ENCODE data around the gene PDGFB.
A peak's percentile ranks its signal among the peaks of the same experiment; 100 is the strongest.

The PDGFB gene

DNA sequence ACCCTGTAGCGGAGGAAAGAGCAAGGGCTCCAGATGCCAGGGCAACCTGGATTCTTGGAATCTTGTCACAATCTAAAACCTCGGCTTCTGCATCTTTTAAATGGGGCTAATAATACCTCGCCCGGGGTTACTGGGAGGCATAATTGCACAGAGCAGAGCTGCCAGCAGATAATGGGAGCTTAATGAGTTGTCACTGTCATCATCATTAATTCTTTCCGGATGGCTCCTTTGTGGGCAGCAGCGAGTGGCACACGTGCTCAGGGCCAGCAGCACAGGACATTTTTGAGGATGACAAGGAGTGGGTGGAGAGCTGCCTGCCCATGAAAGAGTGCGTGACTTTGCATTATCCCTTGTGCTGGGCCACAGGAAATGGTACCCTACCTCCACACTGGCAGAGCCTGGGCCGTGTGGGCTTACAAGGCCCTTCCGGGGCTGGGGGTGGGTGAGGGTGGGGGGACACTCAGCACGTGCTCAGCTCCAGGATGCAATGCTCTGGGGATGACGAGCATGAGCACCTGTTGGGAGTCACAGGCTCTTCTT is 5.7 kb downstream of the PDGFB start:
- no peak for DNase-seq

DNA sequence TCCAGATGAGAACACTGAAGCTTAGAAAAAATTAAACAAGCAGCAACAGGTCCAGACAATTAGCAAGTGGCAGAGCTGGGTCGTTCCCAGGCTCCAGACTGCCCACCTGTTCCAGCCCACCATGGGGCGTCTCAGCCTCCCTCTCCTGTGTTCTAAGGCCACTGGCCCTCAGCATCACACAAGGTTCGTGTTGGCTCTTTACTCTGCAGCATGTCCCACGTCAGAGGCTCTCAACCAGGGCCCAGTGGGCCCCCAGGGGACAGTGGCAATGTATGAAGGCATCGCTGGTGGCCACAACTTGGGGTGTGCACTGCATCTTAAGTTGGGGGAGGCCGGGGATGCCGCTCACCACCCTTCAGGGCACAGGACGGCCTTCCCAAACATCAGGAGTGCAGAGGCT is 6.2 kb downstream of the PDGFB start:
- no peak for DNase-seq

GRCh38 chr22:39238101-39238466 is 6.7 kb downstream of the PDGFB start:
- DNase-seq, result no peak

- DNase-seq, result peak; percentile 49
Observed at GRCh38 chr22:39237318-39238100, 7.3 kb downstream of the PDGFB start.

DNA sequence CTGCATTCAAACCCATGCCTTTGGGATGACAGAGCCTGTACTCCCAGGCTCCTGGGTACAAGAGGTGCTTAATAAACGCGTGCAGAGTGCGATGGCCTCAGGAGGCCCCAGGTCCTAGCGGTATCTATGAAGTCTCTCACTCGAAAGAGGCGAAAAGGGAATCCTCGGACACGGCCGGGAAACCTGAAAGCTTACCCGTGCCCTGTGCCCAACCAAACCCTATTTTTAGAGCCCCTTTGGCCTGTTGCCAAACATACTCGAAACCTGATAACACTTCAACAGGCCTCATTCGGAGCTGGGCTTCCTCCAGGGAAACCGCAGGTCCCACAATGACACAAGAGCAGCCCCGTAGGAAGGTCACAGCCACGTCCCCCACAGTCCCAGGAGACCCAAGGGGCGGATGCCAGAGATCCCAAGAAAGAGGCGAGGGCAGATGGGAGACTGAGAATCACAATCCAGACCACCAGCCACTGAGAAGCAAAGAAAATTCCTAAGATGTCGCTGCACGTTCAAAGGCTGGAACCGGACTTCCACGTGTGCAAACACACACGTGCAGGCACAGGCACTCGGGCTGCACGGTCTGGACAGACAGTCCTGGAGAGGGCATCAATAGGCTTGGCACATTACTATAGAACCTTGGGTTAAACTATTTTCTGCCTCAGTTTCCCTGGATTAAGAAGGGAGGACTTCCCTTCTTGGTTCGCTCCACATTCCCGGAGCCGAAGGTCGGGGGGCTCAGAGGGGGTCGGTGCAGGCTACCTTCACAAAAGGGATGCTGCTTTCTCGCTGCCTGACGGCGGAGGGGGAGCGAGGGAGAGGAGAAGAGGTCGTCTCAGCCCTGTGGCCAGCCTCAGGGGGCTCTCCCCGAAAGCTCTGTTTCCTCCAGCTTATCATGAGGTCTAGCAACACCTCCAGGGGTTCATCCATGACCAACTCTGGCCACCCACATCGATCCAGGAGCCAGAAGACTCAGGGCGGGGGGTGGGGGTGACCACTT is 8.2 kb downstream of the PDGFB start:
- peak; percentile 57 for DNase-seq

GRCh38 chr22:39234867-39235687 is 9.7 kb downstream of the PDGFB start:
- DNase-seq, result no peak

DNA sequence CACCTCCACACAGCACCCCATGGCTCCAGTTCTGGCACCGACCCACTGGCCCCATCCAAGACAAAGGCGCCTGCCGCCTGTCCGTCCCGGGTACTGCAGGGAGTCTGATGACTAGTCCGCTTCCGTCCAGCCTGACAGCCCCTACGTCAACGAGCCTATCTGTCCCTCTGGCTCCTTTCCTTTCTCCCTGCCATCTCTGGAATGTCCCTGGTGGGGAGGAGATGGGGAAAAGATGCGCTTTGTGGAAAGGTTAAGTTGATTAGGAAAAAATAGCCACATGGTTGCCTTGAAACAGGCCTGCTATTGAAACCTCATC is 10.4 kb downstream of the PDGFB start:
- DNase-seq, result no peak

DNA sequence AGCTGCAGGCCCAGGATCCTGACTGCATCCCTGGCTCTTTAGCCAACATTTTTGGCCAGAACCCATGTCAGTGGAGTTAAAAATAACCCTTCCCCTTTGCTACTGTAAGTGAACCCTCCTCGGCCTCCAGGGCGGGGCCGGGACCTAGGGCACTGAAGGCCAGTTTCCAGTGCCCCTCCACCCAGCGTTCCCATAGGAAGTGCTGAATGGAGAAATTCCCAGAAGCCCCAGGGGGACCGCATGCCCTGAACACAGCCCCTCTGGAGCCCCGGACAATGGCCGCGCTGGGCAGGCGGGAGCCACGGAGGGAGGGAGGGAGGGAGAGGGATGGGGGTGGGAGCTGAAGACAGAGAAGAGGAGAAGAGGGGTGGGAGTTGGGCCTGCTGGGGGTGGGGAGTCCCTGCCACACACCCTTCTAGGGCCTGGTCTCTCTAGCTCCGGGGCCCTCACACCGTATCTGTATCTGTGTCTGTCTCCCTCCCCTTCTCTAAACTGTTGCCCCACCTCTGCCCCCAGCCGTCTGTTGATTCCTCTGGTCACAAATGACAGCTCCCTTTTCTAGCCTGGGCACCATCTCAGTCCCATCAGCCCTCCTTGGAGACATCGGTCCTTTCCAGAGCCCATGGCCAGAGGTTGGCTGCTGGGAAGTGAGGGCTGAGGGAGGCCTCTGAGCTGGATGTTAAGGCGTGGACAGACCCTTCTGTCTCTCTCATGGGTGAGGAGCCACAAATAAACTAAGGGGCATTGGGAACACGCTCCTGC is 10.9 kb downstream of the PDGFB start:
- DNase-seq, result no peak

DNA sequence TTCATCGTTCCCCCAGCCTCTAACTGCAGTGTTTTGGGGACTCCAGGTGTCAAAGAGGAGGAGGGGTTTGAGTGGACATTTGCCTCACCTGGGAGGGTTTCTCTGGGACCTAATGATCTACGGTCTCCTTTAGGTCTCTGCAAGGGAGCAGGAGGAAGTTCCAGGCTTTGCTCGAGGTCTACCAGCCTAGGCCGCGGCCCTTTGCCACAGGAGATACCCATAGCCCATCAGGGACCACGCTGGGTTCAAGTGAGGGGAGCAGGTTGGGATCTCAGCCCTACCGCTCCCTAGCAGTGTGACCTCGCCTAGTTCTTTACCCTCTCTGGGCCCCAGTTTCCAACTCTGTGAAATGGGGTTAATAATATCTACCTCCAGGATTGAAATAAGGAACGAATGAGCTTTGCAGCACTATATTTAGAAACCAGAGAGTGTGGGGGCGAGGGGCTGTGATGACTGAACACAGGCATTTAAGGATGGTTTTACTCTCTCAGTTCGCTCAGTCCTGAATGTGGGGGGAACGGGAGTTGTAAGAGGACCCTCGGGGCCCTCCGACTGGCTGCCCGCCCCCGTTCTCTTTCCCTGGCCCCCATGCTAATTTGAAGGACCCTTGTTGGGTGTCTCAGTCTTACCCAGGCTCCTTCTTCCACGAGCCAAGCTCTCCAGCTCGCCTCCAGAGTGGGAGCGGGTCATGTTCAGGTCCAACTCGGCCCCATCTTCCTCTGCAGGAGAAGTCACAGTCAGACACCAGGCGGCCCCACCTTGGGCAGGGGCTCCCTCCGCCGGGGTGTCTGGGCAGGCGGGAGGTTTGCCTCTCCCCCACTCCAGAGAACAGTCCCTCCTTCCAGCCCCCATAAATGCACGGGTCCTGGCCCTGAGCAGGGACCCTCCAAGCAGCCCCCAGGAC is 11.7 kb downstream of the PDGFB start:
- no peak for DNase-seq

DNA sequence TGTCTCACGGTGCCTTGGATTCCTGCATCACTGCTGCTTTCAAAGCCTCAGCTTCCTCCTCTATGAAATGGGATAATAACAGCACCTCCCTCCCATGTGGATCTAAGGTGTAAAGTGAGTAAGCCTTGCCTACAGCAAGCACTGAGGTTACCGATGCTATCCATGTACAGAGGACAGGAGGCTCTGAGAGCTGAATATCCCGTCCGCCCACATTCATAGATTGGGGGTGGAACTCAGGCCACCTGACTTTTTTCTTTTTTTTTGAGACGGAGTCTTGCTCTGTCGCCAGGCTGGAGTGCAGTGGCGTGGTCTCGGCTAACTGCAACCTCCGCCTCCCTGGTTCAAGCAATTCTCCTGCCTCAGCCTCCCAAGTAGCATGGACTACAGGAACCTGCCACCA is 12.5 kb downstream of the PDGFB start:
- DNase-seq, result no peak

- DNase-seq, result no peak
Observed at GRCh38 chr22:39231197-39231950, 13.4 kb downstream of the PDGFB start.

GRCh38 chr22:39230261-39231196 is 14.3 kb downstream of the PDGFB start:
- no peak for DNase-seq

DNA sequence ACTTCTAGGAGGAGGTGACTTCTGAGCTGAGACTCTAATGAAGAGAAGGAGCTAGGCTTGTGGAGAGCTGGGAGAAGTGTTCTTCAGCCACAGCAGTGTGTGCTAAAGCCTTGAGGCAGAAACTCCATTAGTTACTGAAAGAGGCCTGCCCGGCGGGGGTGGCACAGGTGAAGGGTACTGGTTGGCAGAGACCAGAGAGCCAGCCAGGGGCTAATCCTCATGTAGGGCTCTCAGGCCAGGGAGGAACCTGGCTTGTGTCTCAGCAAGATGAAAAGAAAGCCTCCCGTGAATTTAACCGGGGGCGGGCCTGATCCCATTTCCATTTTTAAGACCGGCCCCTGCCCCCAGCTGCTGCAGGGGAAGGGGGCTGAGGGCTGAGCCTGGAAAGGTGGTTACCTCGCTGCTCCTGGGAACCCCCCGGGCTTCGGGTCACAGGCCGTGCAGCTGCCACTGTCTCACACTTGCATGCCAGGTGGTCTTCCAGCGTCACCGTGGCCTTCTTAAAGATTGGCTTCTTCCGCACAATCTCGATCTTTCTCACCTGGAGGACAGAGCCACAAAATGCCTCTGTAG is 15.0 kb downstream of the PDGFB start:
- no peak for DNase-seq

- DNase-seq, result no peak
Observed at GRCh38 chr22:39229075-39229474, 15.7 kb downstream of the PDGFB start.

DNA sequence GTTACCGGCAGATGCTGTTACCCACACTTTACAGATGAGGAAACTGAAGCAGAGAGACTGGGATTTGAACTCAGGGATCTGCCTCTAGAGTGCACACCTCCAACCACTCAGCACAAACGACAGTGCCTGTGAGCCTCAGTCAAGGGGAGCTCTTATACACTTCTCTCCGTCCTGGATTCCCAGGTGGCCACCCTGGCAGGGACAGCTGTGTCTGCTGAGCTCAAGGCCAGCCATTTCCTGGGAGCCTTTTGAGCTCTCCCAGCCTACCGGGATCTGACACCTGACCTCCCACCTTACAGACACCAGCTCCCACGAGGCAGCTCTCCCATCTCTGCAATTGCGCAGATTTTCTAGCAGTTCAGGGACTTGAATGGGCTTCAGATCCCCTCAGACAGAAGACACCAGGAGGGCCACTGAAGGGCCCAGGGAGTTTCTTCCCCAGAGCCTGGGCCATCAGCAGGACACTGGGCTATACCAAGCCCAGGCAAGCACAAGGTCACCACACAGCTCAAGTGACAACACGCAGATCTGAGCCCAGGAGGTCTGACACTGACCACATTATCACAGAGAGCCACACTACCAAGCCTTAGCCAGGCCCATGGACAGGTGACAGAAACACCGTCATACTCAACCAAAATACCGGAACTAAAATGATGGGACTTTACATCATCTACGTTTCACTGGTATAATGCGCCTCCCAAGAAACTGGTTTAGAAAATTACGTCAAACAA is 17.1 kb downstream of the PDGFB start:
- DNase-seq, result no peak

GRCh38 chr22:39226353-39226752 is 18.4 kb downstream of the PDGFB start:
- no peak for DNase-seq

DNA sequence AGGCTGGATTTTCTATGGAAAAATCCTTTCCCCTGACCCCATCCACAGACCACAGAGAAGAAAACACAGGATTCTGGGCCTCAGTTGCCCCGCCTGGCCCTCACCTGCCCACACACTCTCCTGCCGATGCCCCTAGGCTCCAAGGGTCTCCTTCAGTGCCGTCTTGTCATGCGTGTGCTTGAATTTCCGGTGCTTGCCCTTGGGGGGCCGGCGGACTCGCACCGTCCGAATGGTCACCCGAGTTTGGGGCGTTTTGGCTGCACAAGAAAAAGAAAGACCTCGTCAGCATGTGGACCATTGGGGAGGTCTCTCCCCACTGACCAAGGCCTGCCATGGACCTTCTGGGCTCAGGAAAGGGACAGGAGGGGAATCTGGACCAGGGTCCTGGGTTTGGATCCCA is 19.2 kb downstream of the PDGFB start:
- no peak for DNase-seq

GRCh38 chr22:39224550-39224949 is 20.2 kb downstream of the PDGFB start:
- DNase-seq, result no peak
